Activated T-cell treated with anti-CD3 and anti-CD28 coated beads for 48 hours (primary cell): ENCODE measurements around the gene ZNF638.

ENCODE experiments used
- DNase-seq: peaks from one replicate; pipeline ENCODE4 v3.0.0-alpha.2; 2020; ENCODE audit warnings: low read depth

ZNF638 gene

GRCh38 chr2:71333619-71334018, 2.0 kb downstream of the ZNF638 start:
- no peak for DNase-seq

- DNase-seq = no peak
Observed at GRCh38 chr2:71336384-71336783, 4.8 kb downstream of the ZNF638 start.

GRCh38 chr2:71336802-71337201, 5.2 kb downstream of the ZNF638 start:
- no peak for DNase-seq

- DNase-seq = no peak
Observed at GRCh38 chr2:71337776-71338175, 6.2 kb downstream of the ZNF638 start.

GRCh38 chr2:71339685-71340084, 8.1 kb downstream of the ZNF638 start:
- no peak for DNase-seq

GRCh38 chr2:71340176-71340575, 8.6 kb downstream of the ZNF638 start:
- no peak for DNase-seq

- no peak for DNase-seq
Observed at GRCh38 chr2:71341645-71342044, 10.1 kb downstream of the ZNF638 start.

GRCh38 chr2:71346065-71346464, 14.5 kb downstream of the ZNF638 start:
- no peak for DNase-seq

- DNase-seq = no peak
Observed at GRCh38 chr2:71347517-71347916, 15.9 kb downstream of the ZNF638 start.

- DNase-seq = no peak
Observed at GRCh38 chr2:71348302-71348701, 16.7 kb downstream of the ZNF638 start.

- DNase-seq = no peak
Observed at GRCh38 chr2:71353248-71353647, 21.7 kb downstream of the ZNF638 start.

GRCh38 chr2:71358931-71359671, 27.5 kb downstream of the ZNF638 start:
- peak; percentile 14 for DNase-seq

- no peak for DNase-seq
Observed at GRCh38 chr2:71360434-71360975, 28.9 kb downstream of the ZNF638 start.

GRCh38 chr2:71361631-71362030, 30.0 kb downstream of the ZNF638 start:
- DNase-seq = no peak

GRCh38 chr2:71362447-71362846, 30.9 kb downstream of the ZNF638 start:
- no peak for DNase-seq

GRCh38 chr2:71370015-71370414, 38.4 kb downstream of the ZNF638 start:
- DNase-seq = no peak

- DNase-seq = no peak
Observed at GRCh38 chr2:71372042-71372441, 40.5 kb downstream of the ZNF638 start.

- no peak for DNase-seq
Observed at GRCh38 chr2:71379086-71379485, 47.5 kb downstream of the ZNF638 start.

- no peak for DNase-seq
Observed at GRCh38 chr2:71380665-71381064, 49.1 kb downstream of the ZNF638 start.

GRCh38 chr2:71385012-71385411, 53.4 kb downstream of the ZNF638 start:
- no peak for DNase-seq

- no peak for DNase-seq
Observed at GRCh38 chr2:71388214-71388613, 56.6 kb downstream of the ZNF638 start.

- DNase-seq = no peak
Observed at GRCh38 chr2:71389384-71390072, 57.9 kb downstream of the ZNF638 start.

- DNase-seq = no peak
Observed at GRCh38 chr2:71393216-71393615, 61.6 kb downstream of the ZNF638 start.
